SK-N-SH (cell line): ENCODE measurements around the gene ZNF576. TPM values are rescaled to one million over a fixed set of nuclear protein-coding genes. Genes with fewer than 3 reads are reported as not detected.

Experiments
- CTCF ChIA-PET: fragments of 300-600, 350-600 bp; formaldehyde crosslinking; extraction: SDS; loops from one replicate; lab custom pipeline; 2021; lab: Yijun Ruan, JAX
- POLR2A ChIA-PET: fragments of 350-600 bp; sonication (Branson Sonifier 250); formaldehyde crosslinking; extraction: SDS; loops from one replicate; lab custom pipeline; 2020; ENCODE audit warnings: antibody characterized with exemption, inconsistent platforms; lab: Yijun Ruan, JAX
- DNase-seq: peaks from one replicate; pipeline ENCODE4 v3.0.0; 2012
- H2AFZ ChIP-seq: fragments of 200-600 bp; sonication (generic); 2 replicates; pipeline ENCODE4 v1.8.1; 2016; ENCODE audit warnings: antibody characterized with exemption, mild to moderate bottlenecking, low read depth
- H3F3A ChIP-seq: fragments of 200-600 bp; sonication (generic); replicated peaks from 2 replicates; pipeline ENCODE3; 2016; ENCODE audit warnings: antibody characterized with exemption, mild to moderate bottlenecking; ENCODE audit not compliant: insufficient read depth
- H3K27ac ChIP-seq, 2 experiments: fragments of 200-500 bp in 1 of 2; fragments of 200-600 bp in 1 of 2; sonication (Bioruptor generic) in 1 of 2; sonication (generic), shearing (Covaris generic) in 1 of 2; 2 replicates each; pipeline versions ENCODE4 v1.5.1 to v1.6.1; 2014 to 2016; ENCODE audit warnings: low read depth in 2 of 2, inconsistent platforms in 1 of 2, low read length in 1 of 2, mild to moderate bottlenecking in 1 of 2, mixed read lengths in 1 of 2
- H3K27me3 ChIP-seq: fragments of 200-600 bp; sonication (generic), shearing (Covaris generic); 2 replicates; pipeline ENCODE4 v1.6.1; 2016; ENCODE audit warnings: mixed run types; ENCODE audit not compliant: insufficient read depth
- H3K36me3 ChIP-seq, 2 experiments: fragments of 200-500 bp in 1 of 2; fragments of 200-600 bp in 1 of 2; sonication (Bioruptor generic) in 1 of 2; sonication (generic) in 1 of 2; replicated peaks in 1 of 2; 2 replicates each; pipeline versions ENCODE3 to v1.5.1; 2014 to 2016; ENCODE audit warnings: low read length in 1 of 2, mild to moderate bottlenecking in 1 of 2; ENCODE audit not compliant: insufficient read depth in 2 of 2, control insufficient read depth in 1 of 2
- H3K4me1 ChIP-seq, 2 experiments: fragments of 200-500 bp in 1 of 2; fragments of 200-600 bp in 1 of 2; sonication (Bioruptor generic) in 1 of 2; sonication (generic), shearing (Covaris generic) in 1 of 2; 2 replicates each; pipeline versions ENCODE4 v1.5.1 to v1.6.1; 2014 to 2016; ENCODE audit warnings: low read depth in 1 of 2, low read length in 1 of 2, mixed run types in 1 of 2; ENCODE audit not compliant: insufficient read depth in 2 of 2, control insufficient read depth in 1 of 2
- H3K4me2 ChIP-seq: fragments of 200-600 bp; sonication (generic), shearing (Covaris generic); 2 replicates; pipeline ENCODE4 v1.6.1; 2017; ENCODE audit warnings: mixed run types
- H3K4me3 ChIP-seq, 2 experiments: fragments of 200-500 bp in 1 of 2; fragments of 200-600 bp in 1 of 2; sonication (Bioruptor generic) in 1 of 2; sonication (generic), shearing (Covaris generic) in 1 of 2; 2 replicates each; pipeline versions ENCODE4 v1.5.1 to v1.8.1; 2014 to 2016; ENCODE audit warnings: low read depth in 2 of 2, inconsistent platforms in 1 of 2, low read length in 1 of 2, mild to moderate bottlenecking in 1 of 2, mixed read lengths in 1 of 2, moderate library complexity in 1 of 2
- H3K79me2 ChIP-seq: fragments of 200-600 bp; sonication (generic); 2 replicates; pipeline ENCODE4 v1.8.1; 2017; ENCODE audit warnings: mild to moderate bottlenecking; ENCODE audit not compliant: insufficient read depth
- H3K9ac ChIP-seq: fragments of 200-600 bp; sonication (generic); 2 replicates; pipeline ENCODE4 v1.6.1; 2017; ENCODE audit warnings: mixed run types
- H3K9me2 ChIP-seq: fragments of 200-600 bp; sonication (generic); 2 replicates; pipeline ENCODE4 v1.6.1; 2017; ENCODE audit warnings: mixed run types
- H3K9me3 ChIP-seq: fragments of 200-600 bp; sonication (generic); 2 replicates; pipeline ENCODE4 v1.6.1; 2017; ENCODE audit warnings: mixed run types, mild to moderate bottlenecking, moderate library complexity
- H4K20me1 ChIP-seq: fragments of 200-600 bp; sonication (generic); 2 replicates; pipeline ENCODE4 v1.6.1; 2017; ENCODE audit warnings: mild to moderate bottlenecking, mixed run types; ENCODE audit not compliant: insufficient read depth
- EZH2phosphoT487 ChIP-seq: fragments of 200-600 bp; sonication (generic); IDR thresholded peaks from 2 replicates; pipeline ENCODE4 v1.6.1; 2017; ENCODE audit warnings: low read depth, mixed run types, mild to moderate bottlenecking, antibody characterized with exemption, moderate library complexity, borderline replicate concordance
- FOXJ3 ChIP-seq: sonication (generic); formaldehyde crosslinking; IDR thresholded peaks from 2 replicates; pipeline ENCODE4 v1.5.1; 2020; ENCODE audit warnings: mild to moderate bottlenecking, missing genetic modification reagents
- JUND ChIP-seq: IDR thresholded peaks from 2 replicates; pipeline ENCODE4 v1.4.0; 2012
- MEF2A ChIP-seq: IDR thresholded peaks from 2 replicates; pipeline ENCODE4 v1.4.0; 2012; ENCODE audit warnings: low read depth, borderline replicate concordance
- NFIC ChIP-seq: IDR thresholded peaks from 2 replicates; pipeline ENCODE4 v1.4.0; 2012; ENCODE audit warnings: borderline replicate concordance
- PBX3 ChIP-seq: IDR thresholded peaks from 2 replicates; pipeline ENCODE4; 2012
- POLR2AphosphoS5 ChIP-seq: IDR thresholded peaks from 2 replicates; pipeline ENCODE4 v1.6.1; 2012; ENCODE audit warnings: low read depth, low read length
- RAD21 ChIP-seq: IDR thresholded peaks from 2 replicates; pipeline ENCODE4 v1.6.1; 2012; ENCODE audit warnings: mild to moderate bottlenecking, low read length
- RCOR1 ChIP-seq: fragments of 150-350 bp; IDR thresholded peaks from 2 replicates; pipeline ENCODE4 v1.6.1; 2017; ENCODE audit warnings: antibody characterized with exemption, low read length
- TCF12 ChIP-seq: IDR thresholded peaks from 2 replicates; pipeline ENCODE4 v1.4.0; 2012
- TEAD4 ChIP-seq: IDR thresholded peaks from 2 replicates; pipeline ENCODE4 v1.4.0; 2012; ENCODE audit warnings: mild to moderate bottlenecking, borderline replicate concordance; ENCODE audit not compliant: insufficient read depth
- USF1 ChIP-seq: IDR thresholded peaks from 2 replicates; pipeline ENCODE4 v1.4.0; 2012; ENCODE audit warnings: low read depth, borderline replicate concordance
- YY1 ChIP-seq: IDR thresholded peaks from 2 replicates; pipeline ENCODE4 v1.4.0; 2012; ENCODE audit warnings: low read depth, mild to moderate bottlenecking
- ZBTB33 ChIP-seq: IDR thresholded peaks from 2 replicates; pipeline ENCODE4 v1.4.0; 2012; ENCODE audit warnings: low read depth, borderline replicate concordance
- WGBS: methylation state at CpG from one replicate; pipeline ENCODE4 v1.1.6; 2017; ENCODE audit warnings: low lambda C conversion rate; 5-methylcytosine and 5-hydroxymethylcytosine counted together
- polyA plus RNA-seq, 3 experiments: library from polyadenylated mRNA; depleted of rRNA; stranded (reverse); fragments of >200 nt; gene quantifications; 2 replicates each; pipeline ENCODE4 v1.2.3, GENCODE V29; 2012
- TF ChIP-seq, protein P1 (sequence below): fragments of 200-600 bp; sonication (generic); IDR thresholded peaks from 2 replicates; pipeline ENCODE4 v1.6.1; 2017; ENCODE audit warnings: antibody characterized with exemption, mild to moderate bottlenecking, moderate library complexity

Gene ZNF576
- polyA plus RNA-seq, 1 of the 3 experiments (the other 2 are of a cell fraction) = 12.8 TPM

- Histone ChIP-seq H3K4me1 (peaks cover 8 to 22% of the 10 kb centered on the region in 2 experiments; a peak in 2 of 4 replicates), H4K20me1 (peaks cover 9% of the 10 kb centered on the region; the same call in 1 of the 2 replicates), H3K79me2 (peaks cover 73% of the 10 kb centered on the region), H3K4me2 (peak overlapping the region; percentile 99), H3F3A (peaks cover 12% of the 10 kb centered on the region), H3K27ac (0 out of 4 replicates have a peak overlapping the region, but pooled peaks of 1 of the 2 experiments have one; percentile 81), H2AFZ (no peak overlapping the region), H3K27me3 (no peaks in the 10 kb centered on the region), H3K36me3 (peaks cover 23 to 38% of the 10 kb centered on the region in 2 experiments), H3K9me3 (no peaks in the 10 kb centered on the region), H3K9me2 (no peaks in the 10 kb centered on the region), H3K9ac (peak overlapping the region; percentile 85; the same call in 1 of the 2 replicates), H3K4me3 (peak overlapping the region; percentile 72 to 98)
- ChIA-PET POLR2A (interaction anchor here (0.6 to 0.9 kb wide), 2 partner anchors 24 to 61 kb away, joined by 3 read pairs; partner anchors contain the start of gene ZNF575), CTCF (interaction anchor here (0.6 to 6.6 kb wide), 33 partner anchors 9 to 216 kb away, joined by 3 to 104 read pairs (median 6); partner anchors contain the start of genes PHLDB3, PINLYP, XRCC1 and ZNF575)
- TF ChIP-seq TCF12 (no peak), RCOR1 (no peak), FOXJ3 (CRISPR knock-in tag) (no peak), ZBTB33 (no peak), POLR2AphosphoS5 (no peak), PBX3 (no peak), EZH2phosphoT487 (no peak), USF1 (no peak), RAD21 (no peak), TEAD4 (no peak), NFIC (no peak), JUND (no peak), YY1 (no peak), MEF2A (no peak)
- TF ChIP-seq, protein P1, sequence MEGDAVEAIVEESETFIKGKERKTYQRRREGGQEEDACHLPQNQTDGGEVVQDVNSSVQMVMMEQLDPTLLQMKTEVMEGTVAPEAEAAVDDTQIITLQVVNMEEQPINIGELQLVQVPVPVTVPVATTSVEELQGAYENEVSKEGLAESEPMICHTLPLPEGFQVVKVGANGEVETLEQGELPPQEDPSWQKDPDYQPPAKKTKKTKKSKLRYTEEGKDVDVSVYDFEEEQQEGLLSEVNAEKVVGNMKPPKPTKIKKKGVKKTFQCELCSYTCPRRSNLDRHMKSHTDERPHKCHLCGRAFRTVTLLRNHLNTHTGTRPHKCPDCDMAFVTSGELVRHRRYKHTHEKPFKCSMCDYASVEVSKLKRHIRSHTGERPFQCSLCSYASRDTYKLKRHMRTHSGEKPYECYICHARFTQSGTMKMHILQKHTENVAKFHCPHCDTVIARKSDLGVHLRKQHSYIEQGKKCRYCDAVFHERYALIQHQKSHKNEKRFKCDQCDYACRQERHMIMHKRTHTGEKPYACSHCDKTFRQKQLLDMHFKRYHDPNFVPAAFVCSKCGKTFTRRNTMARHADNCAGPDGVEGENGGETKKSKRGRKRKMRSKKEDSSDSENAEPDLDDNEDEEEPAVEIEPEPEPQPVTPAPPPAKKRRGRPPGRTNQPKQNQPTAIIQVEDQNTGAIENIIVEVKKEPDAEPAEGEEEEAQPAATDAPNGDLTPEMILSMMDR = no peak
- DNase-seq = no peak
- 92% methylated on average over 10 of the region's 10 CpGs for WGBS
These were observed 2.2 kb upstream of the ZNF576 start for GRCh38 chr19:43594081-43594697.
